Dendritic cell treated with granulocyte-macrophage colony-stimulating factor and Interleukin-4, amounts not matched to agents 40 ng/mL and 50 ng/mL, for 4 days (primary cell): Measurements from ENCODE around the gene GAMT.
"Not testable (repeated sequence)": the region's sequence is repeated elsewhere in the genome, so short reads cannot be mapped to it uniquely, and the experiment has no call there.

Experiments
- H3K27ac Mint-ChIP-seq: one replicate; pipeline ENCODE4 v1.8.0; 2022; ENCODE audit warnings: mild to moderate bottlenecking, mixed read lengths
- H3K27me3 Mint-ChIP-seq: one replicate; pipeline ENCODE4 v1.8.0; 2022; ENCODE audit warnings: mild to moderate bottlenecking, mixed read lengths
- H3K36me3 Mint-ChIP-seq: one replicate; pipeline ENCODE4 v1.8.0; 2022; ENCODE audit warnings: low read depth, mixed read lengths
- H3K4me1 Mint-ChIP-seq: one replicate; pipeline ENCODE4 v1.8.0; 2022; ENCODE audit warnings: low read depth, mixed read lengths
- H3K4me3 Mint-ChIP-seq: one replicate; pipeline ENCODE4 v1.8.0; 2022; ENCODE audit warnings: mild to moderate bottlenecking, moderate library complexity, mixed read lengths
- H3K9me3 Mint-ChIP-seq: one replicate; pipeline ENCODE4 v1.8.0; 2022; ENCODE audit warnings: mixed read lengths
- intact Hi-C: fragments of 100-400 bp; cut with micrococcal nuclease; formaldehyde crosslinking; loops from one replicate; pipeline ENCODE4 v1.15.0; 2022

GAMT gene

DNA sequence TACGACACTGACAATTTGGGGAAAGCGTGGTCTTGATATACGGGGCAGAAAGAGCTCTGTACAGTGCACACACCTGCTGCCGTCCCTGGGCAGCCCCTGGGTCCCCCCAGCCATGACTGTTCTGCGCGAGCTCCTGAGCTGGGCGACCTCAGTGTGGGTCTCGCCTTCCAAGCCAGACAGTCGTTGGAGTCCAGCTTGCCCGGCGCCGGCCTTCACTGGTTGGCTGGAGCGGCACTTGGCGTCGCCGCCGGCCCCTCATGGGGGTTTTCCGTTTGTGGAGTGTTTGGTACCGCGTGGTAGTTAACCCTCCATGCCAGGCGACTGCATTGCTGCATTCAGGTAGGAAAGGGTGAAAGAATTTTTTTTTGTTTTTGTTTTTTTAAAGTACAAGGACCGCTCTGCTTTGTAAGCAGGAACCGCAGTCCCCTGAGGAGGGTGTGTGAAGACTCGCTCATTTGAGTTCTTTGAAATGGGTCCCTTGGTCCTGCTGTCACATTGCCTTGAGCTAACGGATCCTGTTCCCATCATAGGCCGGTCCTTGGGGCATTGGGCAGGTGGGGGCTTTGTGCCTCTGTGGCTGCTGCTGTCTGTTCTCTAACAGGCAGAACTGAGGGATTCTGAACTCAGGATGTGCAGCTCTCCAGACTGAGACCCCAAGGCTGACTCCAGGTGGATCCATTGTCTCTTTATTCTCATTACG, 26.0 kb upstream of the GAMT start:
- peaks cover 100% of the 10 kb centered on the region for H3K36me3 Mint-ChIP-seq
- H3K27me3 Mint-ChIP-seq: no peaks in the 10 kb centered on the region
- no peak overlapping the region for H3K27ac Mint-ChIP-seq
- H3K4me1 Mint-ChIP-seq: no peaks in the 10 kb centered on the region
- no peak overlapping the region for H3K4me3 Mint-ChIP-seq
- H3K9me3 Mint-ChIP-seq: no peaks in the 10 kb centered on the region
- intact Hi-C loops: no loop called here

DNA sequence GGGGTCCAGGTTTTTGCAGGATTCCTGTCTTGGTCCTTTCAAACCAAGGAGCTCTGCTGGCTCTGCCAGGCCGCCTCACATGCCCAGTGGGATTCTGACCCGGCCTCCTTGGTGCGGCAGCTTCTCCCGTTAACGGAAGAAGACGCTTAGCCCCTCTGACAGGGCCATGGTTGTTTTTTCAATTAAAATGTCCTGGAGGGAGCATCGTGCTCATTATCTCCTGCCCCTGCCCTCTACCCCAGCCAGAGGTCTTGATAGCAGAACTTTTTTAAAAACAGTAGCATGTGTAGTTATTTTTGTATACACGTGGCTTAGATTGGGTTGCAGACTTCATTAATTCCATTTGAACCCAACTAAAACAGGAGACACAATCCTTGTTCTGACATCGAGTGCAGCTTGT, 25.4 kb upstream of the GAMT start:
- H3K27ac Mint-ChIP-seq: no peak overlapping the region
- H3K9me3 Mint-ChIP-seq: no peaks in the 10 kb centered on the region
- H3K36me3 Mint-ChIP-seq: peaks cover 100% of the 10 kb centered on the region
- no peak overlapping the region for H3K4me3 Mint-ChIP-seq
- intact Hi-C loops: no loop called here
- H3K27me3 Mint-ChIP-seq: no peaks in the 10 kb centered on the region
- no peaks in the 10 kb centered on the region for H3K4me1 Mint-ChIP-seq

DNA sequence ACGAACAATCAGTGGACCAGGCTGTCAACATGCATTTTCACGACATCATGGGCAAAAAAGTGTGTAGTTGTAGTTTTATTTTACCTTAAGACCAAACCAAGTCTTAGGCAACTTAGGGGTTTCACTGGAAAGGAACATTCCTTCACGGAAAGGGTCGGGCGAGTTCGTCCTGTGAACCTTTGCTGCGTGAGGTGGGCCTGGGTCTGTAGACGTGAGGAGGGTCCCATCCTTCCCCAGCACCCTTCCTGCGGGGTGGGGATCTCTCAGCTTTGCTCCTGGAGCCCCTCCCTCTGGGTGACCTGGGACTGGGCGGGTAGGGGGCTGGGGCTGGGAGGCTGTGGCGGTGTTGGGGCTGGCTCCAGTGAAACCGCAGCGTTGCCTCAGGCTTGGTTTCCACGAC, 24.6 kb upstream of the GAMT start:
- Mint-ChIP-seq H3K27ac (no peak overlapping the region), H3K27me3 (no peaks in the 10 kb centered on the region), H3K4me1 (no peaks in the 10 kb centered on the region), H3K9me3 (no peaks in the 10 kb centered on the region), H3K4me3 (no peak overlapping the region), H3K36me3 (peaks cover 100% of the 10 kb centered on the region)
- intact Hi-C loops: no loop called here

DNA sequence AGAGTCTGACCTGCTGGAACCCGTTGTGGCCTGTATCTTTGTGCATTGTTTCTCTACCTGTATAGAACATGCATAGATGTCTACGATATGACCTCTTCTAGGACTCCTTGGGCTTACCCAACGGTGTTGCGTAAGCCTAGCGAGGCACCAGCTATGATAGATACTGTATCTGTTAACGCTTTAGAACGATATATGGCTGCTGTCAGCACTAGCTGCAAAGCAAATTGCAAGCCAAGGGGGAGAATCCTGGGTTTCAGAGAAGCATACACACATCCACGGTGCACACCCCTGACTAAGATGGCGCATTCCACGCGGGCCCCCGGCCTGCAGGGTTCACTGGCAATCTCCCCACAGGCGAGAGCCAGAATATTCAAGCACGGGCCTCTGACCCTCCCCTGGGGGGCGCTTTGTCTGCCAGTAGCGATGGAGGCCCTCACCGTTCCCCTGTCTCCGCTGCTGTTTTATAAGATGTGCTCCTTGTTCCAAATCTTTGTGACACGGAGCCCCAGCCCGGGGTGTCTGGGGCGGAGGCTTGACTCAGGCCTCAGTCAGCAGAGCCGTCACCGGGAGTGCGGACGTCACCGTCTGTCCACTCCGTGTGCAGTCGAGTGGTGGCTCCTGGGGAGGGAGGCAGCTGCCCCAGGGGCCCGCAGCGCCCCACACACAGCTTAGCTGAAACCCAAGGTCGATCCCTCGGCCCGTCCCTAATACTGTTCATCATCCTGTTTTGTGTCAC, 23.9 kb upstream of the GAMT start:
- intact Hi-C loops: no loop called here
- no peaks in the 10 kb centered on the region for H3K4me1 Mint-ChIP-seq
- no peaks in the 10 kb centered on the region for H3K27me3 Mint-ChIP-seq
- H3K9me3 Mint-ChIP-seq: no peaks in the 10 kb centered on the region
- no peak overlapping the region for H3K27ac Mint-ChIP-seq
- H3K36me3 Mint-ChIP-seq: peaks cover 100% of the 10 kb centered on the region
- H3K4me3 Mint-ChIP-seq: no peak overlapping the region

DNA sequence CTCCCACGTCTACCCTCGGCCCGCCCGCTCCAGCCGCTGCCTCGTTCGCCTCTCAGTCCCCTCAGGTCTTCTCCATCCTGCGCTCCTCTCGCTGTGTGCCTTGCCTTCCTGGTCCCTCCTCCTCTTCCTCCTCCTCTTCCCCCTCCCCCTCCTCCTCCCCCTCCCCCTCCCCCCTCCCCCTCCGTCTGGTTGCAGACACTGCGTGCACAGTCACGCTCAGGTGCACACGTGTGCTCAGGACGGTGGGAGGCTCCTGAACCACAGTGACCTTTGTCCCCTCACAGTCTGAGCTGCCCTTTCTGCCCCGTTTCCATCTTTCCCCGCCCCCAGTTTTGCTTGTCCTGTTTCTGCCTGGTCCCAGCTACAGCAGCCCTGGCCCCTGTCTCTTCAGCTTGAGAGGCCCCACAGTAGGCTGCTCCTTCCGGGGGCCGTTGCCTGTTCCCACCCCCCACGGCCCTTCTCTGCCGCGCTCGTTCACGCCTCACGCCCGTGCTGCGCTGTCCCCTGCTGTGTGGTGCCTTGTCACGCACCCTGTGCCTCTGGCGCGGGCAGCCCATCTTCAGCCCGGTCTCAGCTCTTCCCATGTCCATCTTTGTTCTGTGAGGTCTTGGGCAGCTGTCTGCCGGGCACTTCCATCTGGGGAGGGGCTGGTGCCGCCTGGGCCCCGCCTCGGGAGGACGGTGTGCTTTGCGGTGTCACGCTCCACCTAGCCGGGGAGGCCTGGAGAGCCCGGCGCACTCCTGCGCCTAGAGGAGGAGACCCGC, 23.0 kb upstream of the GAMT start:
- intact Hi-C loops: no loop called here
- H3K36me3 Mint-ChIP-seq: peaks cover 100% of the 10 kb centered on the region
- H3K4me1 Mint-ChIP-seq: no peaks in the 10 kb centered on the region
- H3K4me3 Mint-ChIP-seq: no peak overlapping the region
- H3K9me3 Mint-ChIP-seq: no peaks in the 10 kb centered on the region
- no peaks in the 10 kb centered on the region for H3K27me3 Mint-ChIP-seq
- peak overlapping the region; percentile 26 for H3K27ac Mint-ChIP-seq

DNA sequence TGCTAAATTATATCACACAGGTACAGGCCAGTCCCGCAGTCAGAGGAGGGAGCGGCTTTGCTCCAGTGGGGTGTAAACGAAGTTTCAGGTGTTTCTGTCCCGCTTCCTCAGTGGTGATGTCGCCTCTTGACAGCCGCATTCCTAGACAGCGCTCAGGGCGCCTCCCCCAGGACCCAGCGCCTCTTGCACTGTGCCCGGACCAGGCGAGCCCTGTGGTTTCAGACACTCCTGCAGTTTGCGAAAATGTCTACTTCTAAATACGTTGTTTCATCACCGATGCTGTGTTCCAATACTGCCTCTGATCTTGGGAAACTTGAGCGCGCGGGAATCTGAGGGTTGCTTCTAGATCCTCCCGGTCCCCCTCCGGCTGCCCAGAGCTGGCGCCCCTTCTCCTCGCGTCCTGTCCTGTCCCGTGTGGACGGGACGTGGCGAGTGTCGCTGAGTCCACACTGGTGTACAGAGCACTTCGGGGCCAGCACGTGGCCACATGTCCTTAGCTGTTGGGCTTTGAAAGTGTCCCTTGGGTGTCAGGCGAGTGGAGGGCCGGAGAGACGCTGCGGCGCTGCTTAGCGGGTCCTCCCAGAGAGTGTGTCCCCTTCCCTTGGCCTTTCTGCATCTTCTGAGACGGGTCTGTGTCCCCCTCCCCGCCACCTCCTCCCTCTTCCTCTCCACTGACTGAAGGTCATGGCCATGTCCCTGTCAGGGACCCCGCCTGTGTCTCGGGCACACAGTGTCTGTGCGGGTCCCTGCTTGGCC, 22.3 kb upstream of the GAMT start:
- peak overlapping the region; percentile 26 for H3K27ac Mint-ChIP-seq
- intact Hi-C loops: no loop called here
- no peaks in the 10 kb centered on the region for H3K27me3 Mint-ChIP-seq
- no peak overlapping the region for H3K4me3 Mint-ChIP-seq
- H3K36me3 Mint-ChIP-seq: peaks cover 100% of the 10 kb centered on the region
- H3K9me3 Mint-ChIP-seq: no peaks in the 10 kb centered on the region
- H3K4me1 Mint-ChIP-seq: no peaks in the 10 kb centered on the region

DNA sequence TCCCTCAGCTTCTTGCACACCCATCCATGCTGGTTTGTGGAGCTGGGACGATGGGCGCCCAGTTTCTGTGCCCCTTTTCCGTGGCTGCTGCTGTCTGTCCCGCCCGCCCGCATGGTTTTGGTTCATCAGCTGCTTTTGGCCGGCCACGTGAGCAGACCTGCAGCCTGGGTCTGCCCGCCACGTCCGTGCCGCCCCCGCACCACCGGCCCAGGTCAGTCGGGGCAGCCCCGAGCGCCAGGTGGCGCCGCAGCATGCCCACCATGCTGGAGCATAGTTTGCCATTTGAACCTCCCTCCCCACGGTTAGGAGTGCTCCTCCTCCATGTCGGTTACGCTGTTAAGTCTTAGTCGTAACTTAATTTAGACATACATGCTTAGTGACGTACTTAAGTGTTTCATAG, 21.6 kb upstream of the GAMT start:
- intact Hi-C loops: no loop called here
- H3K27me3 Mint-ChIP-seq: no peaks in the 10 kb centered on the region
- H3K9me3 Mint-ChIP-seq: no peaks in the 10 kb centered on the region
- peak overlapping the region; percentile 50 for H3K27ac Mint-ChIP-seq
- H3K36me3 Mint-ChIP-seq: peaks cover 100% of the 10 kb centered on the region
- H3K4me3 Mint-ChIP-seq: no peak overlapping the region
- H3K4me1 Mint-ChIP-seq: no peaks in the 10 kb centered on the region

DNA sequence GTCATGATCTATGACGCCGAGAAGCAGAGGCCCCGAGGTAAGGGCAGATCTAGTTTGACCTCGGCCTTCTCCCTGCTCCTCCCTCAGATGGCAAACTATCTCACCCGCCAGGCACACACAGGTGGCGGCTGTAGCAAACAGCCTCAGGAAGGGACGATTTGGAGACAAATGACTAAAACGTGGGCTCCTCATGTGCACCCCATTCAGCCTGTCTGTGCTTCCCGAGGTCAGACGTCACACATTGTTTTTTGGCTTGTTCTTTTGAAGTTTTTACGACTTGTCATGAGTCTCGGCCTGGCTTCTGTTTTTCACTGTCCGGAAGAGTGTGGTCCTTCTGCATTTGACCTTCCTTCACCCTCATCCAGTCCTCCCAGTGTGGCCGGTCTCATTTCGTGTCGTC, 21.0 kb upstream of the GAMT start:
- Mint-ChIP-seq H3K27me3 (no peaks in the 10 kb centered on the region), H3K4me1 (peaks cover 5% of the 10 kb centered on the region), H3K9me3 (no peaks in the 10 kb centered on the region), H3K27ac (peak overlapping the region; percentile 50), H3K4me3 (no peak overlapping the region), H3K36me3 (peaks cover 100% of the 10 kb centered on the region)
- intact Hi-C loops: no loop called here

DNA sequence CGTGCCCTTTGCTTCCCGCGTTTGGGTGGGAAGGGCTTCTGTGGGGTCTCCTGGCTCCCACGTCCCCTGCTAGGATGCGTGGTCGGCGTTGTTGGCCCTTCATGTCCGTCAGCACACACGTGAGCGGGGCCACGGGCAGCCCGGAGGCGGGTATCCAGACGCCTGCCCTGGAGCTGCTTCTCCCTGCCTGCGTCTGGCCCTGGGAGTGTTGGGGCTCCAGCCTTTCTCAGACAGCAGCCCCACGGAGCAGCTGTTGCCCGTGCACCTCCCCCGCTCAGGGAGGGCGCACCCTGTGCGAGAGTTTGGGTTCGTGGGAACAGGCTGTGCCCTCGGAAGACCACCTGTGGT, 20.6 kb upstream of the GAMT start:
- Mint-ChIP-seq H3K36me3 (peaks cover 100% of the 10 kb centered on the region), H3K27me3 (no peaks in the 10 kb centered on the region), H3K4me1 (peaks cover 9% of the 10 kb centered on the region), H3K9me3 (no peaks in the 10 kb centered on the region), H3K4me3 (no peak overlapping the region), H3K27ac (peak overlapping the region; percentile 50)
- intact Hi-C loops: no loop called here

DNA sequence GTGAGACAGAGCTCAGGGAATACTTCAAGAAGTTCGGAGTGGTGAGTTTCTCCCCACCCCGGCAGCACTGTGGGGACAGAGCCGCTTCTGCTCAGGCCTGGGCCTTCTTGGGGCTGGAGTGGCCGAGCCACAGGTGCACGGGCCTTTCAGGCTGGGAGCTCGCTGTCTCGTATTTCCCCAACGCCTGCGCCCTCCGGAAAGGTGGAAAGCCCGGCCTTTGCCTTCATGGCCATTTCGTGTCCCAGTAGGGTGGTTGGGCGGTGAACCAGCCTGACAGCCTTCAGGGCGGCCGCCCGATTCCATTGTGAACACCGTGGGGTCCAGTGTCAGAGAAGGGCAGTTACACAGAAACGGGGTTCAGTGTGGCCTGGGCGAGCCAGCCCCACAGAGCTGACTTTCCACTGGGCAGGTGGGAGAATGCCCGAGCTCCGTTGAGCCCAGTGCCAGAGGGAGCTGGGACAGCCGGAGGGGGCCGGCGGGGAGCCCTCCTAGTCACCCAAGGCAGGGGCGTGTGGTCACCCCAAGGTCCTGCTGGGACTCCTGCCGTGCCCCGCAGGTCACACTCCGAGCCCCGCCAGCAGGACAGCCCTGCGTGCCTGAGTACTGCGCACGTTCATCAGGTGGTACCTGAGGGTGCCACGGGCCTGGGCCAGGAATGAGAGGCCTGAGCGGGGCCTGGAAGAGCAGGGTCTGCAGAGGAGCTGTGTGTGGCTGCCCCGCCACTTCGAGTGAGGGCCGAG, 20.0 kb upstream of the GAMT start:
- no peaks in the 10 kb centered on the region for H3K9me3 Mint-ChIP-seq
- intact Hi-C loops: no loop called here
- H3K27ac Mint-ChIP-seq: no peak overlapping the region
- peaks cover 100% of the 10 kb centered on the region for H3K36me3 Mint-ChIP-seq
- H3K4me1 Mint-ChIP-seq: peaks cover 15% of the 10 kb centered on the region
- no peak overlapping the region for H3K4me3 Mint-ChIP-seq
- no peaks in the 10 kb centered on the region for H3K27me3 Mint-ChIP-seq

DNA sequence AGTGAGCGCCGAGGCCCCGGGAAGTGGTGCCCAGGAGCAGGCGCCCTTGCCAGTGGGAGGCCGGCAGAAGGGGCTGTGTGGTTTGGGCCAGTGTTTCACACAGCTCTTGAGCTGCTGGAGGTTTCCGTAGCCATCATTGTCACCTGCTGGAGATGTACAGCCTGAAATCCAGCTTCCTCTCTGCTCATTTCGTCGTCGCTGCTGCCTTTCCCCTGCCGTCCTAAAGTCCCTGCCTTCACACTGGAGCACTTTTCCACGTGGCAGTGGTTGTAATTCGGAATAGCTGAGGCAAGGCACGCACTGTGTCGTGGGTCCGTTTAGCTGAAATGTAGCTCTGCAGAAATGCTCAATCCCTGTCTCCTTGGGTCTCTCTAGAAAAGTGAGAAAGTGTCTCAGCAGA, 19.2 kb upstream of the GAMT start:
- Mint-ChIP-seq H3K4me3 (no peak overlapping the region), H3K9me3 (no peaks in the 10 kb centered on the region), H3K4me1 (peaks cover 23% of the 10 kb centered on the region), H3K27me3 (no peaks in the 10 kb centered on the region), H3K36me3 (peaks cover 100% of the 10 kb centered on the region), H3K27ac (no peak overlapping the region)
- intact Hi-C loops: no loop called here

DNA sequence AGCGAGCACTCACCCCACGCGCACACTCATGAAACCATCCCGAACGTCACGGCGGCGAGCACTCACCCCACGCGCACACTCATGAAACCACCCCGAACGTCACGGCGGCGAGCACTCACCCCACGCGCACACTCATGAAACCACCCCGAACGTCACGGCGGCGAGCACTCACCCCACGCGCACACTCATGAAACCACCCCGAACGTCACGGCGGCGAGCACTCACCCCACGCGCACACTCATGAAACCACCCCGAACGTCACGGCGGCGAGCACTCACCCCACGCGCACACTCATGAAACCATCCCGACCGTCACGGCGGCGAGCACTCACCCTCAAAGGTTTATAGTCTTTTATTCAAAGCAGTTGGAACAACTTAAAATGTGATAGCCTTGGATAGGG, 18.7 kb upstream of the GAMT start:
- H3K27ac Mint-ChIP-seq, H3K4me3 Mint-ChIP-seq, intact Hi-C loops, H3K27me3 Mint-ChIP-seq, H3K9me3 Mint-ChIP-seq: not testable (repeated sequence)
- H3K36me3 Mint-ChIP-seq: peaks cover 97% of the 10 kb centered on the region
- peaks cover 28% of the 10 kb centered on the region for H3K4me1 Mint-ChIP-seq

DNA sequence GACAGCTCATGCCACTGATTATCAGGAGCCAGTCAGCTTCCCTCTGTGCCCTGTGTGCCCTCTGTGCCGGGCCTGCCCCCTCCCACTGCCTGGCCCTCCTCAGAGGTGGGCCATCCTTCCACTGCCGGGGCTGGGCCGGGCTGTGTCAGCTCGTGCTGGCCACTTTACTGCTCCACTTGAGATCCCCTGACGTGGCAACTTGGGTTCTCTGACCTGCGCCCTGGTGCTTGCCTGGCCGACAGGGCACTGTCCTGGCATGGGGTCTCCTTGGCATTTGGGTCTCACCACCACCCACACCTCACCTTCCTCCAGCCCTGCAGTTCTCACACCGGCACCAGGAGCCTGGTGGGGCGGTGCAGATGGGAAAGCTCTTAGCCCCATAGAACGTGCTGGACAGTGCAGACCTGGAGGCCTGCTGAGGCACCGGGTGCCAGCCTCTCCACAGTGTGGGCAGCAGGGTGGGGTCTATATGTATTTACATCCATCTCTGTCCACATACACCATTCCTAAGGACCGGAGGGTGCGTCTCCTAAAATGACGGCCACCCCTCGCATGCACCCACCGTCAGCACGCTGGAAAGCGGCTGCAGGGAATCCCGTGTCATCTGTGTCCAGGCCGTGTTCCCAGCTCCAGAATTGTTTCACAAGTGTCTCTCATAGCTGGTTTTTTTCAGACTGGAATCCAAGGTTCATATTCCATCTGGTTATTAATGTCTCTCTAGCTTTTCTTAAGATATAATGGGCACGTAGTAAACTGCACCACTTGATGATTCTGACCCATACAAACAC, 17.8 kb upstream of the GAMT start:
- no peak overlapping the region for H3K4me3 Mint-ChIP-seq
- intact Hi-C loops: no loop called here
- peaks cover 35% of the 10 kb centered on the region for H3K4me1 Mint-ChIP-seq
- H3K27me3 Mint-ChIP-seq: no peaks in the 10 kb centered on the region
- H3K9me3 Mint-ChIP-seq: no peaks in the 10 kb centered on the region
- H3K27ac Mint-ChIP-seq: no peak overlapping the region
- peaks cover 90% of the 10 kb centered on the region for H3K36me3 Mint-ChIP-seq
